ENCODE measurements around the gene WDCP. TPM values are rescaled to one million over a fixed set of nuclear protein-coding genes. Genes with fewer than 3 reads are reported as not detected.

The WDCP gene, protein sequence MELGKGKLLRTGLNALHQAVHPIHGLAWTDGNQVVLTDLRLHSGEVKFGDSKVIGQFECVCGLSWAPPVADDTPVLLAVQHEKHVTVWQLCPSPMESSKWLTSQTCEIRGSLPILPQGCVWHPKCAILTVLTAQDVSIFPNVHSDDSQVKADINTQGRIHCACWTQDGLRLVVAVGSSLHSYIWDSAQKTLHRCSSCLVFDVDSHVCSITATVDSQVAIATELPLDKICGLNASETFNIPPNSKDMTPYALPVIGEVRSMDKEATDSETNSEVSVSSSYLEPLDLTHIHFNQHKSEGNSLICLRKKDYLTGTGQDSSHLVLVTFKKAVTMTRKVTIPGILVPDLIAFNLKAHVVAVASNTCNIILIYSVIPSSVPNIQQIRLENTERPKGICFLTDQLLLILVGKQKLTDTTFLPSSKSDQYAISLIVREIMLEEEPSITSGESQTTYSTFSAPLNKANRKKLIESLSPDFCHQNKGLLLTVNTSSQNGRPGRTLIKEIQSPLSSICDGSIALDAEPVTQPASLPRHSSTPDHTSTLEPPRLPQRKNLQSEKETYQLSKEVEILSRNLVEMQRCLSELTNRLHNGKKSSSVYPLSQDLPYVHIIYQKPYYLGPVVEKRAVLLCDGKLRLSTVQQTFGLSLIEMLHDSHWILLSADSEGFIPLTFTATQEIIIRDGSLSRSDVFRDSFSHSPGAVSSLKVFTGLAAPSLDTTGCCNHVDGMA
- 11.2 and 12.2 TPM in 2 replicates for total RNA-seq

DNA sequence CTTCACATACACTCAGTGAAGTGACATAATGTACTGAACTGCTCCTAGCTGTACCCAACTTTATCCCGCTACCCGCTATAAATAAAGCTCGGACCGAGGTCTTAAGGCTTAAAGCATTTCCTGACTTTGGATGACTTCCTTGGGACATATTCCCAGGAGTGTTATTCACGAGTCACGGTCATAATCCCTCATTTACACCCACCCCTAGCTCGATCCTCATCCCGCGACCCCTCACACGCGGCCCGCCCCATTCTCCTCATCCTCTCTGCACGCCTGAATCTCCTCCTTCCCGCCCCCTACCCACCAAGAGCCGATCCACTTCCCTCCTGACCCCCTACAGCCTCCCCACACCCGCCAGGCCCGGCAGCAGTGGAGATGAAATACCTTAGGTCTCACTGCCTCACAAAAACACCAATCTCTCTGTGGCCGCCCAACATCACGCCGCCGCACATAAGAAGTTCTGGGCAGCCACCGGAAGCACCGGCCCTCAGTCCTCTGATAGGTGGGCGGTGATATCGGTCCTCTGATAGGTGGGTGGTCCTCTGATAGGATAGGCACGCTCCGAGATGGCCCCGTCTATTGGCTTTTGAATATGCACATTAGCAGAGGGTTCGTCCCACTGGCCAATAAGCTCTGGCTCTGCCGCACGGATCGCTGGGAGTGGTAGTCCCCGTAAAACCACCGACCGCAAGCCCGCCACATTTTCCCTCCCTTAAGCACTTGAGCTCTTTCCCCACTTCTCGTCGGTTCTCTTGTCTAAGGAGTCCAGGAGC lies at the start of gene WDCP:
WDCP (minus strand) TSS at position 462 of the 773 bp plus-strand sequence. CDS start 7,897 bp downstream, outside the sequence.

GRCh38 chr2:24084386-24085199 lies 37.4 kb upstream of the WDCP start, which contains the start of gene TP53I3:
Gene TP53I3, minus strand, starts transcription at chr2:24084834. Its CDS starts 508 bp downstream, at chr2:24084326.

GRCh38 chr2:24075915-24076848 lies 29.0 kb upstream of the WDCP start, which contains the start of gene SF3B6:
Gene SF3B6, minus strand, starts transcription at chr2:24076326. Its CDS starts 97 bp downstream, at chr2:24076229.

GRCh38 chr2:24049485-24050021 lies 2.4 kb upstream of the WDCP start, which contains the start of gene FKBP1B:
Gene FKBP1B, plus strand, starts transcription at chr2:24049741. Its CDS starts 109 bp downstream, at chr2:24049850.

GRCh38 chr2:24009680-24010476 lies 37.3 kb downstream of the WDCP start, which contains the start of gene MFSD2B:
Gene MFSD2B, plus strand, starts transcription at chr2:24010085. Its CDS starts 12 bp downstream, at chr2:24010097.

Other genes with a start within 250 kb of the WDCP start
- gene ATAD2B, start 120.3 kb downstream of the WDCP start, total RNA-seq = 7.9 and 18.8 TPM in 2 replicates
- 13.4 and 13.5 TPM in 2 replicates for gene UBXN2A, start 106.9 kb downstream of the WDCP start, total RNA-seq
- gene MFSD2B, start 37.3 kb downstream of the WDCP start, total RNA-seq = 0.17 TPM in 1 of 2 replicates, not detected in the other
- gene FKBP1B, start 2.4 kb upstream of the WDCP start, total RNA-seq = 10.1 and 10.9 TPM in 2 replicates
- gene SF3B6, start 28.9 kb upstream of the WDCP start, total RNA-seq = 101 and 194 TPM in 2 replicates
- gene TP53I3, start 37.4 kb upstream of the WDCP start, total RNA-seq = 59.9 and 88.3 TPM in 2 replicates
- gene PFN4, start 75.9 kb upstream of the WDCP start, total RNA-seq = 0.44 and 0.83 TPM in 2 replicates
- 6.3 and 9.3 TPM in 2 replicates for gene FAM228B, start 76.1 kb upstream of the WDCP start, total RNA-seq
- gene FAM228A, start 127.7 kb upstream of the WDCP start, total RNA-seq = 1.3 and 6.0 TPM in 2 replicates